ENCODE results near the gene CLPSL2.

CLPSL2 gene

GRCh38 chr6:35769211-35769610 is 7.2 kb upstream of the CLPSL2 start:
- H3K4me3 ChIP-seq (ENCODE audit: low read depth, low read length, poor library complexity, severe bottlenecking): no peak overlapping the region
- H3K4me1 ChIP-seq (ENCODE audit: insufficient read depth, low read length, severe bottlenecking): peaks cover 18% of the 10 kb centered on the region
- H3K4me2 ChIP-seq (ENCODE audit: low read length): no peak overlapping the region
- H4K20me1 ChIP-seq (ENCODE audit: insufficient read depth, low read length): no peaks in the 10 kb centered on the region
- no peaks in the 10 kb centered on the region for H3K79me2 ChIP-seq (ENCODE audit: insufficient read depth, low read length)
- peaks cover 3% of the 10 kb centered on the region; the same call in 1 of the 2 replicates for H3K27me3 ChIP-seq (ENCODE audit: insufficient read depth, low read length)
- H3F3A ChIP-seq (ENCODE audit: insufficient read depth, low read length): no peaks in the 10 kb centered on the region
- H3K9me2 ChIP-seq (ENCODE audit: low read depth, low read length): no peaks in the 10 kb centered on the region
- H3K9ac ChIP-seq (ENCODE audit: low read length): no peak overlapping the region
- no peak overlapping the region for H2AFZ ChIP-seq (ENCODE audit: low read length)
- TF ChIP-seq EZH2 (IDR thresholded peaks at IDR 0.05; ENCODE audit: borderline replicate concordance, low read length) (no peak), CTCF (IDR thresholded peaks at IDR 0.05; ENCODE audit: low read length) (no peak)
- no peak overlapping the region for H3K27ac ChIP-seq (ENCODE audit: low read depth, low read length, poor library complexity, severe bottlenecking)
- H3K9me3 ChIP-seq (ENCODE audit: low read length): no peaks in the 10 kb centered on the region
- no peaks in the 10 kb centered on the region for H3K36me3 ChIP-seq (ENCODE audit: insufficient read depth, low read length)

DNA sequence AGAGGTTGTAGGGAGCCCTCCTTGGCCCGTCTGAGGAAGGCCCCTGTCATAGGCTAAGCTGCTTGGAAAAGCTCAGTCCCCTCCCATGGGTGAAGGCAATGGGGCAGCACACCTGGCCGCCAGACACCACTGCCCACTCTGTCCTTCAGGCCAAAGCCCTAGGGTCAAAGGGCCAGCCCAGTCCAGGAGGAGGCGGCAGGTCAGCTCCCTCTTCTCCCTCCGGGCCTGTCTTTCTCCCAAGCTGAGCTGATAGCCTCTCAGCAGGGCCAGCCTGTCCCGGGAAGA is 5.1 kb upstream of the CLPSL2 start:
- Histone ChIP-seq H3K4me2 (ENCODE audit: low read length) (no peak overlapping the region), H3K4me3 (ENCODE audit: low read depth, low read length, poor library complexity, severe bottlenecking) (no peak overlapping the region), H3K9me2 (ENCODE audit: low read depth, low read length) (no peaks in the 10 kb centered on the region), H3K36me3 (ENCODE audit: insufficient read depth, low read length) (no peaks in the 10 kb centered on the region), H3K27me3 (ENCODE audit: insufficient read depth, low read length) (no peaks in the 10 kb centered on the region), H3K79me2 (ENCODE audit: insufficient read depth, low read length) (no peaks in the 10 kb centered on the region), H3K9ac (ENCODE audit: low read length) (no peak overlapping the region), H3K9me3 (ENCODE audit: low read length) (no peaks in the 10 kb centered on the region), H3K4me1 (ENCODE audit: insufficient read depth, low read length, severe bottlenecking) (peaks cover 11% of the 10 kb centered on the region), H2AFZ (ENCODE audit: low read length) (no peak overlapping the region), H3F3A (ENCODE audit: insufficient read depth, low read length) (no peaks in the 10 kb centered on the region), H3K27ac (ENCODE audit: low read depth, low read length, poor library complexity, severe bottlenecking) (no peak overlapping the region), H4K20me1 (ENCODE audit: insufficient read depth, low read length) (no peaks in the 10 kb centered on the region)
- TF ChIP-seq EZH2 (IDR thresholded peaks at IDR 0.05; ENCODE audit: borderline replicate concordance, low read length) (no peak), CTCF (IDR thresholded peaks at IDR 0.05; ENCODE audit: low read length) (no peak)

- no peak overlapping the region for H2AFZ ChIP-seq (ENCODE audit: low read length)
- no peaks in the 10 kb centered on the region for H3K9me3 ChIP-seq (ENCODE audit: low read length)
- no peaks in the 10 kb centered on the region for H3K36me3 ChIP-seq (ENCODE audit: insufficient read depth, low read length)
- no peaks in the 10 kb centered on the region for H3K27me3 ChIP-seq (ENCODE audit: insufficient read depth, low read length)
- H3K79me2 ChIP-seq (ENCODE audit: insufficient read depth, low read length): no peaks in the 10 kb centered on the region
- H4K20me1 ChIP-seq (ENCODE audit: insufficient read depth, low read length): no peaks in the 10 kb centered on the region
- H3K4me1 ChIP-seq (ENCODE audit: insufficient read depth, low read length, severe bottlenecking): peaks cover 18% of the 10 kb centered on the region
- H3K4me2 ChIP-seq (ENCODE audit: low read length): no peak overlapping the region
- no peaks in the 10 kb centered on the region for H3F3A ChIP-seq (ENCODE audit: insufficient read depth, low read length)
- H3K9me2 ChIP-seq (ENCODE audit: low read depth, low read length): no peaks in the 10 kb centered on the region
- no peak for TF ChIP-seq EZH2 (IDR thresholded peaks at IDR 0.05; ENCODE audit: borderline replicate concordance, low read length)
- TF ChIP-seq CTCF (IDR thresholded peaks at IDR 0.05; ENCODE audit: low read length): no peak
- no peak overlapping the region for H3K4me3 ChIP-seq (ENCODE audit: low read depth, low read length, poor library complexity, severe bottlenecking)
- no peak overlapping the region for H3K9ac ChIP-seq (ENCODE audit: low read length)
- no peak overlapping the region for H3K27ac ChIP-seq (ENCODE audit: low read depth, low read length, poor library complexity, severe bottlenecking)
Observed at GRCh38 chr6:35774116-35774794, 2.1 kb upstream of the CLPSL2 start.
